ENCODE measurements around the gene NTSR1. TPM values are rescaled to one million over a fixed set of nuclear protein-coding genes. Genes with fewer than 3 reads are reported as not detected.

NTSR1 gene
- not detected in 2 replicates for total RNA-seq

GRCh38 chr20:62708591-62709536, at the start of gene NTSR1:
Gene NTSR1, plus strand, starts transcription at chr20:62708836. Its CDS starts 372 bp downstream, at chr20:62709208.

GRCh38 chr20:62804627-62805154, 96.1 kb downstream of the NTSR1 start, which contains the start of gene OGFR:
Gene OGFR, plus strand, starts transcription at chr20:62804835. Its CDS starts 25 bp downstream, at chr20:62804860.

Other genes with a start within 250 kb of the NTSR1 start
- not detected in 2 replicates for gene GATA5, start 232.8 kb upstream of the NTSR1 start, total RNA-seq
- gene SLCO4A1, start 66.3 kb upstream of the NTSR1 start, total RNA-seq = 2.2 and 10.6 TPM in 2 replicates
- gene MRGBP, start 87.6 kb downstream of the NTSR1 start, total RNA-seq = 11.3 and 14.3 TPM in 2 replicates
- 34.5 and 39.6 TPM in 2 replicates for gene OGFR, start 96.0 kb downstream of the NTSR1 start, total RNA-seq
- 0.49 and 7.9 TPM in 2 replicates for gene COL9A3, start 108.2 kb downstream of the NTSR1 start, total RNA-seq
- 5.2 and 6.3 TPM in 2 replicates for gene TCFL5, start 153.0 kb downstream of the NTSR1 start, total RNA-seq
- 26.6 and 30.8 TPM in 2 replicates for gene DIDO1, start 217.7 kb downstream of the NTSR1 start, total RNA-seq
- gene GID8, start 229.3 kb downstream of the NTSR1 start, total RNA-seq = 20.2 and 26.9 TPM in 2 replicates
- 12.5 and 33.6 TPM in 2 replicates for gene SLC17A9, start 243.9 kb downstream of the NTSR1 start, total RNA-seq